ENCODE measurements around the gene DNASE1L2.

The DNASE1L2 gene

DNA sequence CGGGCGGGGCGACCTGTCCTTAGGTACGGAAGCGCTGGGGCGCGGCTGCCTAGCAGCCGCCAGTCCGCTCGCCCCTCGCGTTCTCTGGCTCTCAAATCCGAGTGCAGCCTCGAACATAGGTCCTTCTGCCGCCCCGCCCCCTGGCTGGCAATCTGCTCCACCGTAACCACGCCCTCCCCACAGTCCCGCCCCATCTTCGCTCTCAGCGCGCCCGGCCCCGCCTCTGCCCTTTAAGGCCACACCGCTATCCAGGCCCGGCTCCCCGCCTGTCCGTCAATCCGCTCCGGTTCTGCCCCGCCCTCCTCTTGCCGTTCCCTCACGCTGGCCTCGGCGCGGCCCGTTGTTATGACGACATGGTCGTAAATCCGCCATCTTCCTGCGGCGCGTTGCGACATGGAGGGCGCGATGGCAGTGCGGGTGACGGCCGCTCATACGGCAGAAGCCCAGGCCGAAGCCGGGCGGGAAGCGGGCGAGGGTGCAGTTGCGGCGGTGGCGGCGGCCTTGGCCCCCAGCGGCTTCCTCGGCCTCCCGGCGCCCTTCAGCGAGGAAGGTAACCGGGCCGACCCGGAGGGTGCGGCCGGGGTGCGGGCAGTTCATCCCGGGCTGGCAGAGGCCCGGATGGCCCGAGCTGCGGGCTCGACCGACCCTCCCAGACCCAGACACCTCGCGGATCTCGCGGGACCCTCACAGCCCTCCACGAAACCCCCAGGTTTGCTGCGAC is 12.9 kb upstream of the DNASE1L2 start, which contains the start of gene E4F1:
TSS of gene E4F1 (plus strand) at position 371 of the 721 bp plus-strand sequence. CDS start at position 394, 23 bp downstream.
- CTCF ChIA-PET = interaction anchor here (0.6 to 1.0 kb wide), 2 partner anchors 28 to 220 kb away, joined by 3 read pairs; no protein-coding TSS in a partner anchor
- no peaks in the 10 kb centered on the region for H3K9me3 ChIP-seq (ENCODE audit: control insufficient read depth, insufficient read depth, low read depth, low read length)
- H3K4me3 ChIP-seq (ENCODE audit: low read depth, low read length) = peak within 1 kb of the TSS; percentile 96
- 0 out of 2 replicates have a peak, but pooled peaks cover 2% of the 10 kb centered on the region for H3K4me1 ChIP-seq (ENCODE audit: control insufficient read depth, insufficient read depth, low read length)
- peaks cover 0 to 19% of the 10 kb centered on the region in 2 experiments; a peak in 2 of 3 replicates for H3K36me3 ChIP-seq (ENCODE audit: control insufficient read depth in 2 of 2, insufficient read depth in 1 of 2, low read length in 2 of 2)
- peak within 1 kb of the TSS; percentile 94 for H3K27ac ChIP-seq (ENCODE audit: extremely low read depth, low read depth, low read length)
- POLR2A ChIA-PET = interaction anchor here (0.6 to 2.6 kb wide), 10 partner anchors 9 to 259 kb away, joined by 3 to 19 read pairs (median 6); partner anchors contain the start of genes DNASE1L2, ECI1, PGP and RPS2
- TF ChIP-seq KLF17 (tag by site-specific recombination; IDR thresholded peaks at IDR 0.05) (peak; percentile 72), ZNF776 (tag by site-specific recombination; IDR thresholded peaks at IDR 0.05; ENCODE audit: borderline replicate concordance) (no peak), ZNF785 (tag by site-specific recombination; IDR thresholded peaks at IDR 0.05) (no peak), ZNF391 (tag by site-specific recombination; IDR thresholded peaks at IDR 0.05; ENCODE audit: borderline replicate concordance, low read depth) (peak; percentile 81), GLI4 (tag by site-specific recombination; IDR thresholded peaks at IDR 0.05) (peak; percentile 49; the same call in 1 of the 2 replicates), BCL11A (tag by site-specific recombination; IDR thresholded peaks at IDR 0.05; ENCODE audit: low read depth) (no peak), ZNF692 (tag by site-specific recombination; IDR thresholded peaks at IDR 0.05) (peak; percentile 50; the same call in 1 of the 2 replicates), ZNF132 (tag by site-specific recombination; IDR thresholded peaks at IDR 0.05; ENCODE audit: borderline replicate concordance) (no peak), ZNF707 (tag by site-specific recombination; IDR thresholded peaks at IDR 0.05) (no peak), ZNF645 (tag by site-specific recombination; IDR thresholded peaks at IDR 0.05) (no peak), ZNF324 (tag by site-specific recombination; IDR thresholded peaks at IDR 0.05) (0 out of 2 replicates have a peak, but pooled peaks have one; percentile 36), HIC1 (tag by site-specific recombination; IDR thresholded peaks at IDR 0.05) (peak; percentile 84), KLF1 (tag by site-specific recombination; IDR thresholded peaks at IDR 0.05) (peak; percentile 92), ZNF404 (tag by site-specific recombination; IDR thresholded peaks at IDR 0.05) (no peak), ZFP69B (tag by site-specific recombination; IDR thresholded peaks at IDR 0.05) (peak; percentile 54), PBX3 (CRISPR knock-in tag; IDR thresholded peaks at IDR 0.05) (peak; percentile 82), ZNF473 (tag by site-specific recombination; IDR thresholded peaks at IDR 0.05) (no peak), ZBTB7A (tag by site-specific recombination; IDR thresholded peaks at IDR 0.05; ENCODE audit: low read depth) (peak; percentile 69; the same call in 1 of the 2 replicates), ZNF777 (tag by site-specific recombination; IDR thresholded peaks at IDR 0.05; ENCODE audit: borderline replicate concordance) (no peak), HOXC10 (CRISPR knock-in tag; IDR thresholded peaks at IDR 0.05) (0 out of 2 replicates have a peak, but pooled peaks have one; percentile 91), KLF8 (tag by site-specific recombination; IDR thresholded peaks at IDR 0.05) (peak; percentile 87), ZNF585B (tag by site-specific recombination; IDR thresholded peaks at IDR 0.05) (no peak), SP7 (tag by site-specific recombination; IDR thresholded peaks at IDR 0.05) (peak; percentile 87), ZNF600 (tag by site-specific recombination; IDR thresholded peaks at IDR 0.05) (peak; percentile 70), ZNF302 (tag by site-specific recombination; IDR thresholded peaks at IDR 0.05; ENCODE audit: low read depth) (no peak)
- TF ChIP-seq, protein P1, sequence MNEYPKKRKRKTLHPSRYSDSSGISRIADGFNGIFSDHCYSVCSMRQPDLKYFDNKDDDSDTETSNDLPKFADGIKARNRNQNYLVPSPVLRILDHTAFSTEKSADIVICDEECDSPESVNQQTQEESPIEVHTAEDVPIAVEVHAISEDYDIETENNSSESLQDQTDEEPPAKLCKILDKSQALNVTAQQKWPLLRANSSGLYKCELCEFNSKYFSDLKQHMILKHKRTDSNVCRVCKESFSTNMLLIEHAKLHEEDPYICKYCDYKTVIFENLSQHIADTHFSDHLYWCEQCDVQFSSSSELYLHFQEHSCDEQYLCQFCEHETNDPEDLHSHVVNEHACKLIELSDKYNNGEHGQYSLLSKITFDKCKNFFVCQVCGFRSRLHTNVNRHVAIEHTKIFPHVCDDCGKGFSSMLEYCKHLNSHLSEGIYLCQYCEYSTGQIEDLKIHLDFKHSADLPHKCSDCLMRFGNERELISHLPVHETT (tag by site-specific recombination; IDR thresholded peaks at IDR 0.05) = 0 out of 2 replicates have a peak, but pooled peaks have one; percentile 18

Data from HEK293 (cell line).